ENCODE measurements around the gene CGREF1.

CGREF1 gene

DNA sequence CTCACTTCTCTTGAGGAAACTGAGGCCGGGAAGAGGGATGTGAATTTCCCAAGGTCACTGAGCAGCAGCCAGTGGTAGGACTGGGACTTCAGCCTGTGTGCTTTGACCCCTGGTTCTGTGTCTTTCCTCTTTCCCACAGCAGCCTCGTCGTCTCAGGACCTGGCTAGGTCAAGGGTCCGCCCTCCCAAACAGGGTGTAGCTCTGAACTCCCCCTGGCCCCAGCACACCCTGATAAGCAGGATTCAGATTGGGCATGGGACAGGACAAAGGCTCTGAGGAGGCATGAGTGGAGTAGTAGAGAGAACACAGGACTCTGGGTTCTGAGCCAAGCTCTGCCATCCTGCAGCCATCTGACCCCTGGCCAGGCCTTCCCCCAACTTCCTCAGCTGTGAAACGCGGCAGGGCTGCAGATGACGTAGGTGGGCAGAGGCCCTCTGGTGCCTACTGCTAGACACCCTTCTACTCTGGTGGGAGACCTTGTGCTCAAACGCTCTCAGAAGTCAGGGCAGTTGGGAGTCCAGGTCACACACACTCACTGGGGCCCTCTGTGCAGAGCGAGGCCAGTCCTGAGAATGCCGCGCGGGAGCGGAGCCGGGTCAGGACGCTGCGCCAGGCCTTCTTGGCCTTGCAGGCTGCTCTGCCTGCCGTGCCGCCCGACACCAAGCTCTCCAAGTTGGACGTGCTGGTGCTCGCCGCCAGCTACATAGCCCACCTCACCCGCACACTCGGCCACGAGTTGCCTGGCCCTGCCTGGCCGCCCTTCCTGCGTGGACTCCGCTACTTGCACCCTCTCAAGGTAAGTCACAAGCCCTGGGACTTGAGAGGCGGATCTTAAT is 30.9 kb upstream of the CGREF1 start:
- TF ChIP-seq, protein P1, sequence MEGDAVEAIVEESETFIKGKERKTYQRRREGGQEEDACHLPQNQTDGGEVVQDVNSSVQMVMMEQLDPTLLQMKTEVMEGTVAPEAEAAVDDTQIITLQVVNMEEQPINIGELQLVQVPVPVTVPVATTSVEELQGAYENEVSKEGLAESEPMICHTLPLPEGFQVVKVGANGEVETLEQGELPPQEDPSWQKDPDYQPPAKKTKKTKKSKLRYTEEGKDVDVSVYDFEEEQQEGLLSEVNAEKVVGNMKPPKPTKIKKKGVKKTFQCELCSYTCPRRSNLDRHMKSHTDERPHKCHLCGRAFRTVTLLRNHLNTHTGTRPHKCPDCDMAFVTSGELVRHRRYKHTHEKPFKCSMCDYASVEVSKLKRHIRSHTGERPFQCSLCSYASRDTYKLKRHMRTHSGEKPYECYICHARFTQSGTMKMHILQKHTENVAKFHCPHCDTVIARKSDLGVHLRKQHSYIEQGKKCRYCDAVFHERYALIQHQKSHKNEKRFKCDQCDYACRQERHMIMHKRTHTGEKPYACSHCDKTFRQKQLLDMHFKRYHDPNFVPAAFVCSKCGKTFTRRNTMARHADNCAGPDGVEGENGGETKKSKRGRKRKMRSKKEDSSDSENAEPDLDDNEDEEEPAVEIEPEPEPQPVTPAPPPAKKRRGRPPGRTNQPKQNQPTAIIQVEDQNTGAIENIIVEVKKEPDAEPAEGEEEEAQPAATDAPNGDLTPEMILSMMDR (IDR thresholded peaks at IDR 0.05; ENCODE audit: low read depth, low read length) = no peak

DNA sequence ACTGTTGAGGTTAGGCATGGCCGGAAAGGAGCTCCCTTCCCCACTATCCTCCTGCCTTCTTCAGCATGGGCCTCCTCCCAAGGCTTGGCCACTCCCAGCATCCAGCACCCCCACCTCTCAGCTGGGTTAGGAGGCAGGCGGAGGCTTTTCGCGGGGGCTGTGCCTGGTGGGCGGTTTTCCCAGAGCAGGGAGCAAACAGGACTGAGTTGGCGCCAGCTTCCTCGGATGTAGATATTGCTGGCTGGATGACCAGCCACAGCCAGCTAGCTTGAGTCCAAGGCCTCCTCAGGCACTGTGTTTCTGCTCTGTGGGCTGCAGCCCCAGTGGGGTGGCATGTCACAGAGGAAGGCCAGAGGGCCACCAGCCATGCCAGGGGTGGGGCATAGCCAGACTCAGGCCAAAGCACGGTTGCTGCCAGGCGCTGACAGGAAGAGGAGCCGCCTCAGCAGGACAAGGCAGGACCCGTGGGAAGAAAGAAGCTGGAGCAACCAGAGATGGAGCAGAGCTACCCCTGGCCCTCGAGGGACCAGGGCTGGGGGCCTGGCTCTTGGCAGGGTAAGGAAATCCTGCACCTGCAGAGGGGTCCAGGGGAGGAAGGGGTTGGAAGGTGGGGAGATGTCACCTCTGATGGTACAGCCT is 30.0 kb upstream of the CGREF1 start, which contains the start of gene TCF23:
TSS of gene TCF23 (plus strand) at position 204 of the 639 bp plus-strand sequence. CDS start at position 334, 130 bp downstream.
- peak in 1 of 2 donors; percentile 66 for DNase-seq (ENCODE audit: low read depth in 2 of 2)
- TF ChIP-seq, protein P1 (IDR thresholded peaks at IDR 0.05; ENCODE audit: low read depth, low read length) = no peak
- no peak within 1 kb of the TSS for H3K4me3 ChIP-seq (replicated peaks in 1 of 2; ENCODE audit: low read depth in 2 of 2, low read length in 2 of 2)

More for the DNA sequence above, 30.9 kb upstream of the CGREF1 start:
- DNase-seq (ENCODE audit: low read depth in 2 of 2) = no peak
- no peak overlapping the region for H3K4me3 ChIP-seq (replicated peaks in 1 of 2; ENCODE audit: low read depth in 2 of 2, low read length in 2 of 2)

DNA sequence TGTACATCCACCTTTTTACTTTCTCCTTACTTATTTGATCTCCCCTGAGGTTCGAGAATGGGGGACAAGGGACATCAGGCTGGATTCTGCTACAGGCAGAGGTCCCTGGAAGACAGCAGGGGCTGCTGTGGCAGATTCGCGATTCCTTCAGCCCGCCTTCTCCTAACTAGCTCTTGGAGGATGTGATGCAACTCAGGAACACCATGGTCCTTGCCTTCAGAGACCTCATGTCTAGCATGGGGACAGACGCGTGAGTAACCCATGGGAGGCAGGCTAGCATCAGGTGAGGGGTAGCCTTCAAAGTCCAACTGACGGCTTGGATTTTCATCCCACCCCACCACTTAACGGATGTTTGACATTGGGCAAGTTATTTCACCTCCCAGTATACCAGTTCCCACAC is 29.0 kb upstream of the CGREF1 start:
- TF ChIP-seq, protein P1 (IDR thresholded peaks at IDR 0.05; ENCODE audit: low read depth, low read length) = no peak
- no peak overlapping the region for H3K4me3 ChIP-seq (replicated peaks in 1 of 2; ENCODE audit: low read depth in 2 of 2, low read length in 2 of 2)
- no peak for DNase-seq (ENCODE audit: low read depth in 2 of 2)

DNA sequence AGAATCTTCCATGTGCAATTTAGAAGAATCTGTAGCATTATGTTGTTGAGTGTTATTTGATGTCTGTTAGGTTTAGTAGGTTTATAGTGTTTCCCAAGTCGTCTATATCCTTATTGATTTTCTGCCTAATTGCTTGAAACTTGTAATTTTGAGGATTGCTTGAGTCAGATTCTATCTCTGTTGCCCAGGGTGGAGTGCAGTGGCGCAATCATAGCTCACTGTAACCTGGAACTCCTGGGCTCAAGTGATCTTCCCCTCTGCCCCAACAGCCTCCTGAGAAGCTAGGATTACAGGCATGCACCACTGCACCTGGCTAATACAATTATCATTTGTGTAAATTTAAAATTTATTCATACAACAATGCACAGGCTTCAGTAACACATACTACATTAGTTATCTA is 26.8 kb upstream of the CGREF1 start:
- DNase-seq (ENCODE audit: low read depth in 2 of 2) = no peak
- no peak overlapping the region for H3K4me3 ChIP-seq (replicated peaks in 1 of 2; ENCODE audit: low read depth in 2 of 2, low read length in 2 of 2)
- TF ChIP-seq, protein P1 (IDR thresholded peaks at IDR 0.05; ENCODE audit: low read depth, low read length) = no peak

DNA sequence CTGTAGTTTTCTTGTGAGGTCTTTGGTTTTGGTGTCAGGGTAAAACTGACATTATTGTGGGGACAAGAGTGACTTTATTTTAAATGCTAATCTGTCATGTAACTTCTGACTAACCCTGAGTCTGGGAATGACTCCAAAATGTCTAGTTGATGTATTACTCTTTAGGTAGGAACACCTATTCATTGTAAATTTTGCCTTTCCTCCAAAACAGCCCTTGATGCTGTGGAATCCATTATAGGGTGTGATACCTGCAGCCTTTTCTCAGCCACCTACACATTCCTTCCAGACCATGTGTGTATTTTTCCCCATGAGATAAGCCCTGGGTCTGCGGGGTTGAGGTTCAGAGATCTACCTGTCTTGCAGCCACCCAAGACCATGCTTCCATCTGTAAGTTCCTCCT is 24.4 kb upstream of the CGREF1 start:
- DNase-seq (ENCODE audit: low read depth in 2 of 2) = no peak
- TF ChIP-seq, protein P1 (IDR thresholded peaks at IDR 0.05; ENCODE audit: low read depth, low read length) = no peak
- H3K4me3 ChIP-seq (replicated peaks in 1 of 2; ENCODE audit: low read depth in 2 of 2, low read length in 2 of 2) = no peak overlapping the region

DNA sequence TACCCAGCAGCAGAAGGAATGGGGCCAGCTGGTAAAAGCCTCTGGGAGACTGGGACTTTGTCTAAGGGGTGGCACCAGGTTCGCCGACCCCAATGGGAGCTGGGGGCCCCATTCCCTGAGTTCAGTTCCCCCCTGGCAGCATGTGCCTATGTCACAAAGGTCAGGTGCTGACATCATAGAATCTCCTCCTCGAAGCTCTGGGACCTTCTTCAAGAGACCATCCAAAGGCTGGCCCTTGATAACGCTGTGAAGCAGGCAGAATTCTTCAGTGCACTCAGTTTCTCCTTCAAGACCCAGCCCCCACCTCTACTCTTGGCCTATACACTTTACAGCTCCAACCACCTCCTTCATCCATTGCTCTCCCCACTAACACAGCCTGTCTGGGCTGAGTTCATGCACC is 20.4 kb upstream of the CGREF1 start, which contains the start of gene PRR30:
TSS of gene PRR30 (minus strand) at position 101 of the 400 bp plus-strand sequence. CDS start 1,081 bp downstream, outside the sequence.
- DNase-seq (ENCODE audit: low read depth in 2 of 2) = no peak
- no peak within 1 kb of the TSS for H3K4me3 ChIP-seq (replicated peaks in 1 of 2; ENCODE audit: low read depth in 2 of 2, low read length in 2 of 2)
- TF ChIP-seq, protein P1 (IDR thresholded peaks at IDR 0.05; ENCODE audit: low read depth, low read length) = no peak
